Measurements from ENCODE around the gene SELENOH.

Gene SELENOH

GRCh38 chr11:57764021-57764420 lies 22.7 kb downstream of the SELENOH start:
- H3K4me1 ChIP-seq: no peaks in the 10 kb centered on the region
- no peaks in the 10 kb centered on the region for H3K9me3 ChIP-seq
- TF ChIP-seq Cebpa-rat (IDR thresholded peaks at IDR 0.05): no peak
- H3K4me2 ChIP-seq: no peak overlapping the region
- no peaks in the 10 kb centered on the region for H3K36me3 ChIP-seq
- no peak overlapping the region for H3K9ac ChIP-seq
- no peak overlapping the region for H3K27ac ChIP-seq
- H4K20me1 ChIP-seq: peaks cover 63% of the 10 kb centered on the region
- peaks cover 40% of the 10 kb centered on the region for H3K27me3 ChIP-seq
- no peak overlapping the region for H3K4me3 ChIP-seq

GRCh38 chr11:57764566-57764965 lies 23.3 kb downstream of the SELENOH start:
- no peak for TF ChIP-seq Cebpa-rat (IDR thresholded peaks at IDR 0.05)
- Histone ChIP-seq H3K4me3 (no peak overlapping the region), H3K4me1 (no peaks in the 10 kb centered on the region), H3K36me3 (no peaks in the 10 kb centered on the region), H3K27ac (no peak overlapping the region), H3K9ac (no peak overlapping the region), H4K20me1 (peaks cover 63% of the 10 kb centered on the region), H3K4me2 (no peak overlapping the region), H3K9me3 (no peaks in the 10 kb centered on the region), H3K27me3 (peaks cover 40% of the 10 kb centered on the region)

- no peaks in the 10 kb centered on the region for H3K36me3 ChIP-seq
- peaks cover 63% of the 10 kb centered on the region for H4K20me1 ChIP-seq
- H3K9me3 ChIP-seq: no peaks in the 10 kb centered on the region
- no peak overlapping the region for H3K27ac ChIP-seq
- H3K4me1 ChIP-seq: no peaks in the 10 kb centered on the region
- H3K4me2 ChIP-seq: no peak overlapping the region
- no peak overlapping the region for H3K4me3 ChIP-seq
- H3K9ac ChIP-seq: no peak overlapping the region
- H3K27me3 ChIP-seq: peaks cover 40% of the 10 kb centered on the region
- TF ChIP-seq Cebpa-rat (IDR thresholded peaks at IDR 0.05): no peak
These were observed 23.7 kb downstream of the SELENOH start for GRCh38 chr11:57764972-57765371.

- H4K20me1 ChIP-seq: peaks cover 8% of the 10 kb centered on the region
- H3K27ac ChIP-seq: no peak overlapping the region
- H3K9ac ChIP-seq: no peak overlapping the region
- peaks cover 6% of the 10 kb centered on the region for H3K4me1 ChIP-seq
- H3K4me2 ChIP-seq: no peak overlapping the region
- H3K27me3 ChIP-seq: no peaks in the 10 kb centered on the region
- no peak for TF ChIP-seq Cebpa-rat (IDR thresholded peaks at IDR 0.05)
- no peaks in the 10 kb centered on the region for H3K9me3 ChIP-seq
- H3K36me3 ChIP-seq: no peaks in the 10 kb centered on the region
- no peak overlapping the region for H3K4me3 ChIP-seq
These were observed 29.5 kb downstream of the SELENOH start for GRCh38 chr11:57770793-57771192.

- Histone ChIP-seq H4K20me1 (peaks cover 2% of the 10 kb centered on the region; the same call in 1 of the 2 replicates), H3K4me3 (no peak overlapping the region), H3K36me3 (no peaks in the 10 kb centered on the region), H3K27me3 (no peaks in the 10 kb centered on the region), H3K9ac (no peak overlapping the region), H3K4me2 (no peak overlapping the region), H3K27ac (no peak overlapping the region), H3K4me1 (peaks cover 12% of the 10 kb centered on the region), H3K9me3 (no peaks in the 10 kb centered on the region)
- TF ChIP-seq Cebpa-rat (IDR thresholded peaks at IDR 0.05): no peak
These were observed 30.1 kb downstream of the SELENOH start for GRCh38 chr11:57771365-57771764.

- H3K27ac ChIP-seq: no peak overlapping the region
- no peaks in the 10 kb centered on the region for H4K20me1 ChIP-seq
- no peak overlapping the region for H3K4me2 ChIP-seq
These were observed 31.3 kb downstream of the SELENOH start for GRCh38 chr11:57772562-57772961.

GRCh38 chr11:57773026-57773598 lies 31.8 kb downstream of the SELENOH start:
- no peaks in the 10 kb centered on the region for H4K20me1 ChIP-seq
- no peak overlapping the region for H3K9ac ChIP-seq
- H3K36me3 ChIP-seq: no peaks in the 10 kb centered on the region
- no peak overlapping the region for H3K4me2 ChIP-seq
- TF ChIP-seq Cebpa-rat (IDR thresholded peaks at IDR 0.05): no peak
- H3K27ac ChIP-seq: no peak overlapping the region
- peaks cover 29% of the 10 kb centered on the region for H3K4me1 ChIP-seq
- no peak overlapping the region for H3K4me3 ChIP-seq
- no peaks in the 10 kb centered on the region for H3K27me3 ChIP-seq
- no peaks in the 10 kb centered on the region for H3K9me3 ChIP-seq

More at GRCh38 chr11:57772562-57772961, 31.3 kb downstream of the SELENOH start:
- TF ChIP-seq Cebpa-rat (IDR thresholded peaks at IDR 0.05): no peak
- Histone ChIP-seq H3K27me3 (no peaks in the 10 kb centered on the region), H3K4me1 (peaks cover 24% of the 10 kb centered on the region), H3K36me3 (no peaks in the 10 kb centered on the region), H3K4me3 (no peak overlapping the region), H3K9me3 (no peaks in the 10 kb centered on the region), H3K9ac (no peak overlapping the region)

- peak overlapping the region; percentile 2; the same call in 1 of the 2 replicates for H3K9ac ChIP-seq
- peak overlapping the region; percentile 81 for H3K4me2 ChIP-seq
- H3K9me3 ChIP-seq: no peaks in the 10 kb centered on the region
- no peaks in the 10 kb centered on the region for H3K27me3 ChIP-seq
- H3K4me1 ChIP-seq: peaks cover 48% of the 10 kb centered on the region
- H3K4me3 ChIP-seq: peak overlapping the region; percentile 38; the same call in 1 of the 2 replicates
- no peak for TF ChIP-seq Cebpa-rat (IDR thresholded peaks at IDR 0.05)
- peak overlapping the region; percentile 27; the same call in 1 of the 2 replicates for H3K27ac ChIP-seq
- peaks cover 6% of the 10 kb centered on the region; the same call in 1 of the 2 replicates for H4K20me1 ChIP-seq
- H3K36me3 ChIP-seq: no peaks in the 10 kb centered on the region
These were observed 34.2 kb downstream of the SELENOH start for GRCh38 chr11:57775491-57775890.

GRCh38 chr11:57776031-57776521 lies 34.8 kb downstream of the SELENOH start:
- H3K4me2 ChIP-seq: peak overlapping the region; percentile 81
- peaks cover 6% of the 10 kb centered on the region; the same call in 1 of the 2 replicates for H4K20me1 ChIP-seq
- H3K36me3 ChIP-seq: no peaks in the 10 kb centered on the region
- H3K9me3 ChIP-seq: no peaks in the 10 kb centered on the region
- peak overlapping the region; percentile 38; the same call in 1 of the 2 replicates for H3K4me3 ChIP-seq
- H3K4me1 ChIP-seq: peaks cover 52% of the 10 kb centered on the region
- no peak for TF ChIP-seq Cebpa-rat (IDR thresholded peaks at IDR 0.05)
- no peaks in the 10 kb centered on the region for H3K27me3 ChIP-seq
- H3K9ac ChIP-seq: peak overlapping the region; percentile 2; the same call in 1 of the 2 replicates
- H3K27ac ChIP-seq: peak overlapping the region; percentile 27; the same call in 1 of the 2 replicates

- TF ChIP-seq Cebpa-rat (IDR thresholded peaks at IDR 0.05): no peak
- Histone ChIP-seq H3K9ac (peak overlapping the region; percentile 2; the same call in 1 of the 2 replicates), H3K9me3 (no peaks in the 10 kb centered on the region), H3K4me1 (peaks cover 52% of the 10 kb centered on the region), H3K4me2 (peak overlapping the region; percentile 81), H3K4me3 (peak overlapping the region; percentile 38; the same call in 1 of the 2 replicates), H3K27me3 (no peaks in the 10 kb centered on the region), H4K20me1 (peaks cover 6% of the 10 kb centered on the region; the same call in 1 of the 2 replicates), H3K36me3 (no peaks in the 10 kb centered on the region; the same call in 1 of the 2 replicates), H3K27ac (no peak overlapping the region)
These were observed 35.4 kb downstream of the SELENOH start for GRCh38 chr11:57776577-57777210.

All from BLaER1 (cell line).